ENCODE results near the gene COG5. TPM values are rescaled to one million over a fixed set of nuclear protein-coding genes. Genes with fewer than 3 reads are reported as not detected.

Gene COG5
- total RNA-seq, 1 experiment from 2014 or later = 20.2 TPM

GRCh38 chr7:107479303-107479702 lies 84.4 kb downstream of the COG5 start:
- Histone ChIP-seq H3K79me2 (ENCODE audit: insufficient read depth, low read length) (no peaks in the 10 kb centered on the region), H4K91ac (ENCODE audit: insufficient read length, low read depth, low read length) (no peak overlapping the region), H4K5ac (ENCODE audit: insufficient read length, low read depth, low read length) (no peak overlapping the region), H2AFZ (ENCODE audit: low read length) (no peak overlapping the region), H2AK5ac (ENCODE audit: insufficient read length, low read length) (no peak overlapping the region), H4K20me1 (ENCODE audit: control insufficient read depth, insufficient read depth, insufficient read length) (no peaks in the 10 kb centered on the region), H3K56ac (ENCODE audit: insufficient read length, low read depth, low read length) (no peak overlapping the region), H3K14ac (ENCODE audit: insufficient read depth, low read length) (no peak overlapping the region), H3K23ac (ENCODE audit: insufficient read length, low read depth, low read length) (no peak overlapping the region), H2BK5ac (ENCODE audit: insufficient read length, low read length) (no peak overlapping the region), H3K18ac (ENCODE audit: insufficient read length, low read depth, low read length) (no peak overlapping the region), H2BK15ac (ENCODE audit: low read depth, low read length) (no peak overlapping the region), H3K4me2 (ENCODE audit: insufficient read depth, insufficient read length, low read length) (no peak overlapping the region), H3K4me1 (ENCODE audit: insufficient read depth, low read length) (no peaks in the 10 kb centered on the region), H3K9ac (ENCODE audit: extremely low read depth, insufficient read length, low read length) (no peak overlapping the region), H3K9me3 (ENCODE audit: control insufficient read depth, low read depth, low read length) (no peaks in the 10 kb centered on the region), H2BK120ac (ENCODE audit: low read depth, low read length, poor library complexity, severe bottlenecking) (no peak overlapping the region), H3T11ph (ENCODE audit: low read length) (no peak overlapping the region), H4K8ac (replicated peaks; ENCODE audit: insufficient read length, low read depth, low read length) (no peak overlapping the region), H2BK20ac (ENCODE audit: low read depth, low read length, poor library complexity, severe bottlenecking) (no peak overlapping the region), H3K23me2 (ENCODE audit: insufficient read length, low read depth, low read length, poor library complexity, severe bottlenecking) (no peaks in the 10 kb centered on the region), H3K4ac (ENCODE audit: low read depth, low read length) (no peak overlapping the region), H3K27me3 (ENCODE audit: insufficient read depth, low read length) (no peaks in the 10 kb centered on the region), H3K27ac (ENCODE audit: insufficient read length, low read depth, low read length) (no peak overlapping the region), H2BK12ac (ENCODE audit: insufficient read length, low read depth, low read length) (no peak overlapping the region), H3K79me1 (ENCODE audit: insufficient read depth, low read depth, low read length, poor library complexity, severe bottlenecking) (no peaks in the 10 kb centered on the region)
- Mint-ChIP-seq H3K4me3 (no peak overlapping the region), H3K27ac (no peak overlapping the region), H3K27me3 (ENCODE audit: low read depth) (no peaks in the 10 kb centered on the region), H3K9me3 (no peaks in the 10 kb centered on the region), H3K4me1 (no peaks in the 10 kb centered on the region), H3K36me3 (ENCODE audit: insufficient read depth in 1 of 3, low read depth in 3 of 3) (no peaks in the 10 kb centered on the region)
- DNase-seq = no peak
- no CpG with 5 or more reads among the region's 2 CpGs for WGBS (ENCODE audit: extremely low coverage, insufficient read length, low lambda C conversion rate)
- TF ChIP-seq CTCF (conservative IDR thresholded peaks at IDR 0.05) = no peak

Measured in H9 (cell line).